ENCODE measurements around the gene CASTOR2. TPM values are rescaled to one million over a fixed set of nuclear protein-coding genes. Genes with fewer than 3 reads are reported as not detected.
"Not testable (repeated sequence)": the region's sequence is repeated elsewhere in the genome, so short reads cannot be mapped to it uniquely, and the experiment has no call there.

The CASTOR2 gene
- total RNA-seq, result 39.3 and 40.2 TPM in 2 replicates
- long read RNA-seq, result 0 reads

DNA sequence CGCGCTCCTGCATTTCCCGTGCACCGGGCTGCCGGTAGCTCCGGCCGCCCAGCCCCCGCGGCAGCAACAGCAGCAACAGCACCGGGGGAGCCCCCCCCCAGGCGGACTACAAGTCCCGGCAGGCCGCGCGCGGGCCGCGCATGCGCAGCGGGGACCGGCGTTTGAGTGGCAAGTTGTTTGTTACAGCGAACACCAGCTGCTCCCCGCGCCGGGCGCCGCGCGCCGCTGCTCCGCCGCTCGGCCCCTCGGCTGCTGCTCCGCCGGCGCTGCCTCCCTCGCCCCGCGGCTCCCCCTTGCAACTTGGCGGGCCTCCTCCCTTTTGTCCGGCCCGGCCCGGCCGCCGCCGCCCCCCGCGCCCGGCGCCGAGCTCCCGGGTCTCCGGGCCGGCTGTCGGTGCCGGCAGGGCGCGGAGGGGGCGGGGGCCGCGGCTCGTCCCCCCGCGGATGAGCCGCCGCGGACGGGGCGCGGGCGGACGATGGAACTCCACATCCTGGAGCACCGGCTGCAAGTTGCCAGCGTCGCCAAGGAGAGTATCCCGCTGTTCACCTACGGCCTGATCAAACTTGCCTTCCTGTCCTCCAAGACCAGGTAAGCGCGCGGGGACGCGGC is at the start of gene CASTOR2:
Gene CASTOR2 (plus strand): TSS at position 195 of the 609 bp plus-strand sequence. CDS start 281 bp downstream, at position 476.
- H3K4me1 Mint-ChIP-seq; H3K4me3 Mint-ChIP-seq; H3K36me3 Mint-ChIP-seq (ENCODE audit: low read depth); H3K27ac Mint-ChIP-seq (ENCODE audit: unreplicated experiment); H3K27me3 Mint-ChIP-seq (ENCODE audit: low read depth); H3K9me3 Mint-ChIP-seq: not testable (repeated sequence)
- peak; percentile 61 for DNase-seq (ENCODE audit: low read depth, low spot score)

DNA sequence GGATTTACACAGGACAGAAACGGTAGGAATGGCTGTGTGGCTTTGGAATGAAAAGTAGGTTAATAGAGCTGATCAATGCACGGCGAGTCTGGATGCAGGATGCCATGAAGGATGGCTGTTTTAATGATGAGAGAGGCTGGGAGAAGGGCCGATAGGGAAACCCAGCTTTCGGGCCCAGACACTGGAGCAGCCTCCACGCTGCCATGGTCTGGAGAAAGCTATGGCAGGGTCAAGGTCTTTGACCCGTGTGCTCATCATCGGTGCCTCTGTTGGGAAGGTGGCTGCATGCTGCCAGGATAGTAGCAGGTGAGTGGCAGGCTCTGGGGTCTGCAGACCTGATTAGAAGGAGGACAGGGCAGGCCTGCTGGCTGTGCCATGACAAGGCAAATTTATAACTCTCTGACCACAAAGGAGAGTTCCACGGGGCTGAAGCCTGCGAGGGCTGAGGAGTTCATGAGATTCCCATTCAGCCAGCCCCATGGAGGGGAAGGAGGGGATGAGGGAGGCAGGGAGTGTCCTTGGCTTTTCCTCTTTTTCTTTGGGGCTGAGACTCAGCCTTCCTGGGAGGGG is 42.1 kb upstream of the CASTOR2 start:
- H3K27me3 Mint-ChIP-seq (ENCODE audit: low read depth); H3K36me3 Mint-ChIP-seq (ENCODE audit: low read depth); H3K4me3 Mint-ChIP-seq; H3K27ac Mint-ChIP-seq (ENCODE audit: unreplicated experiment); H3K9me3 Mint-ChIP-seq; H3K4me1 Mint-ChIP-seq; DNase-seq (ENCODE audit: low read depth, low spot score): not testable (repeated sequence)

DNA sequence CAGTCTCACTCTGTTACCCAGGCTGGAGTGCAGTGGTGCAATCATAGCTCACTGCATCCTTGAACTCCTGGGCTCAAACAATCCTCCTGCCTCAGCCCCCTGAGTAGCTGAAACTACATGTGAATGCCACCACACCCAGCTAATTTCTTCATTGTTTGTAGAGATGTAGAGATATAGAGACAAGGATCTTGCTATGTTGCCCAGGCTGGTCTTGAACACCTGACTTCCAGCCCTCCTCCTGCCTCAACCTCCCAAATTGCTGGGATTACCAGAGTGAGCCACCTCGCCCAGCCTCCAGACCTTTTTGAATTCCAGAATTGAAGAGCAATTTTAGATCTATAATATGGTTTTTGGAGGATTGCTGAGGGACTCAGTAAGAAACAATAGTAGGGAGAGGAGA is 40.9 kb upstream of the CASTOR2 start:
- not testable (repeated sequence) for H3K27ac Mint-ChIP-seq (ENCODE audit: unreplicated experiment); H3K9me3 Mint-ChIP-seq; H3K27me3 Mint-ChIP-seq (ENCODE audit: low read depth); H3K36me3 Mint-ChIP-seq (ENCODE audit: low read depth); DNase-seq (ENCODE audit: low read depth, low spot score); H3K4me1 Mint-ChIP-seq; H3K4me3 Mint-ChIP-seq

DNA sequence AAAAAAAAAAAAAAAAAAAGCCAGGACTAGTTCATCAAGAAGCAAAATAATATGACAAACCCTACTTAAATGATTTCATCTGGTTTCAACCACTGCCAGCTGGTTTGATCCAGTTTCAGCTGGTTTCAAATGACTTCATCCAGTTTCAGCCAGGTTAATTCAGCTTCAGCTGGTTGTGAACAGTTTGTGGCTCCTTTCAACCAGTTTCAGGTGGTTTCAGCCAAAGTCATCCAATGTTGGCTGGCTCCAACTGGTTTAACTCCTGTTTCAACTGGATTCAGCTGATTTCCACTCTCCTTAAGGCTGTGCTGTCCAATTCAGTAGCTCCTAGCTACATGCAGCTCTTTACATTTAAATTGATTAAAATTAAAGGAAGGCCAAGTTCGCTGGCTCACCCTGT is 37.5 kb upstream of the CASTOR2 start:
- not testable (repeated sequence) for H3K27me3 Mint-ChIP-seq (ENCODE audit: low read depth); H3K9me3 Mint-ChIP-seq; H3K4me3 Mint-ChIP-seq; H3K27ac Mint-ChIP-seq (ENCODE audit: unreplicated experiment); H3K36me3 Mint-ChIP-seq (ENCODE audit: low read depth); DNase-seq (ENCODE audit: low read depth, low spot score); H3K4me1 Mint-ChIP-seq

DNA sequence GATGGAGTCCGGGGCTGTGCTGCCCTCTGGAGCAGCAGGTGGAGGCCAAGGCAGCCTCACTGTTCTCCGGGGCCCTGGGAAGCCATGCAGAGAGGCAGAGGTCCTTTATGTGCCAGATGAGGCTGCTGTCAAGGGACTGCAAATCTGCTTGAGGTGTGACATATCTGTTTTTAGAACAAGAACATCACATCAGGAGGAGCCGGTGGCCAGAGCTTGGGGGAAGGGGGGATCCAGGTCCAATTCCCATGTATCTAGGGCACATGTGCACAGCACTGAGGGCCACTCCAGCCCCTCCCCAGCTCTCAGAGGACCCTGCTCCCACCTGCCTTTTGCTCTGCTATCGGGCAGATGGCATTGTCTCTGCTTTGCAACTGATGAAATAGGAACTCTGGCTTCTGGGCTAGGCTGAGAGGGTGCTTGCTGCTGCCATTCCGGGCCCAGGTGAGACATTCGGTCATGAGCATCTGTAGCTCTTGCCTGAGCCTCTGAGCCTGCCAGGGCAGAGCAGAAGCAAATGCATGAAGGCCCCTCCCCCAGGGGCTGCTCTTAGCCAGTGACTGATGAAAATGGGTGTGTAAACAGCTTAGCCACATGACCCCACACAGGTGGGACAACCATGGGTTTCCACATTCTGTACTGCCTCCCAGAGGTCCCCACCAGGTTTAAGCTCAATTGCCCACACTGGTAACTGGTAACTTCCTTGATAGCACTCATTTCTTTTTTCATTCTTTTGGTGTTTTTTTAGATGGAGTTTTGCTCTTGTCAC is 32.8 kb upstream of the CASTOR2 start:
- H3K36me3 Mint-ChIP-seq (ENCODE audit: low read depth); H3K9me3 Mint-ChIP-seq; H3K4me1 Mint-ChIP-seq; H3K27ac Mint-ChIP-seq (ENCODE audit: unreplicated experiment); H3K27me3 Mint-ChIP-seq (ENCODE audit: low read depth); DNase-seq (ENCODE audit: low read depth, low spot score); H3K4me3 Mint-ChIP-seq: not testable (repeated sequence)

DNA sequence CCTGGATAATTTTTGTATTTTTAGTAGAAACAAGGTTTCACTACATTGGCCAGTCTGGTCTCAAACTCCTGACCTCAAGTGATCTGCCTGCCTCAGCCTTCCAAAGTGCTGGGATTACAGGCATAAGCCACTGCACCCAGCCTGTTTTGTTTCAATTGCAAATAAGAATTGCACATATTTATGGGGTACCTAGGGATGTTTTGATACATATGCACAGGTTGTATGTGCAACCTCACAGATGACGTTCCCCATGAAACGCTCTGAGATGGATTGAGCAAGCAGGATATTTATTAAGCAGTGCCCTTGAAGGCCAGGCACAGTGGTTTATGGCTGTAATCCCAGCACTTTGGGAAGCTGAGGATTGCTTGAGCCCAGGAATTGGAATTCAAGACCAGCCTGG is 25.1 kb upstream of the CASTOR2 start:
- not testable (repeated sequence) for H3K4me1 Mint-ChIP-seq; DNase-seq (ENCODE audit: low read depth, low spot score); H3K36me3 Mint-ChIP-seq (ENCODE audit: low read depth); H3K4me3 Mint-ChIP-seq; H3K27me3 Mint-ChIP-seq (ENCODE audit: low read depth); H3K27ac Mint-ChIP-seq (ENCODE audit: unreplicated experiment); H3K9me3 Mint-ChIP-seq

DNA sequence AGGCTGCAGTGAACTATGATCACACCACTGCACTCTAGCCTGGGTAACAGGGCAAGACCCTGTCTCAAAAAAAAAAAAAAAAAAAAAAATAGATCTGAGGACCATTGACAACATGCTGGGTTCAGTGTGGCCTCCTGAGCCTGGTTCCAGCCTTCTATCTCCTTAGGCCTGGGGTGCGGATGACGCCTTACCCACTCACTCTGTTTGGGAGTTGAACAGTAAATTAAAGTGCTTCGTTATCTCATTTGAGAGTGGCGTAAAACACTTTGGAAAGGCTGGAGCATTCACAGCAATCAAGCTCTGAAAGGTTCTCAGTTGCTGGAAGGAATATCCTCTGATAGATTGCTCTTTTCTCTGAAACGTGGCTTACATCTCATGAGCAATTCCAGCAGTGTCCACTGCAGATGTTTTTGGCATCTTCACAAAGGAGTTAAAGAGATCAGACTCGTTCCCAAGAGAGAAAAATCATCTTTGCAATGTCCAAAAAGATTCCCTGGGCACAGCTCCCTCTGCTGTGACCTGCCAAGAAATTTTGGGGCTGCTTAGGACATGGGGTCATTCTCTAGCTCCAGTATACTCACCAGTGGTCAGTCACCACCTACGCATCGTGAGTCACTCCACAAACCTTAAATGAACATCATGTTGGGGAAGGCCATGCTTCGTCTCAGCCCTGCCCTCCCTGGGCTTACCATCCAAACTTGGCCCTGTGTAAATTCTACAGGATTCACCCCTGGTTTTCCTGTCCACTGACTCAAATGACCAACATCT is 23.0 kb upstream of the CASTOR2 start:
- H3K9me3 Mint-ChIP-seq; DNase-seq (ENCODE audit: low read depth, low spot score); H3K4me3 Mint-ChIP-seq; H3K27me3 Mint-ChIP-seq (ENCODE audit: low read depth); H3K27ac Mint-ChIP-seq (ENCODE audit: unreplicated experiment); H3K36me3 Mint-ChIP-seq (ENCODE audit: low read depth); H3K4me1 Mint-ChIP-seq: not testable (repeated sequence)

DNA sequence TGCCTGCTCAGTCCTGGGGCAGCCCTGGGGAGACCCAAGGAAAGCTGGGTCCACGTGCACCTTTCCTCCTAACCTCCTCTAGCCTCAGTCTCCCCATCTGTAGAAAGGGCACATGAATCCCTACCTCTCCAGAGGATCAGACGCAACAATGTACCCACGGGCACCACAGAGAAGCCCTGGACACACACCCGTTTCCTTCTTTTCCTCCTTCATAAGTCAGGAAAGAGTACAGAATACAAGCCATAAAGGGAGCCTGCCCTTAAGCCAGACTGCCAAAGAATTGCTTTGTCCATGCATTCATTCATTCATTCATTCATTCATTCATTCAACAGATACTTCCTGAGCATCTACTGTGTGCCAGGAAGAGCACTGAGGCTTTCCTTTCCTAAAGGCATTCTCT is 20.6 kb upstream of the CASTOR2 start:
- not testable (repeated sequence) for H3K27me3 Mint-ChIP-seq (ENCODE audit: low read depth); H3K4me3 Mint-ChIP-seq; H3K36me3 Mint-ChIP-seq (ENCODE audit: low read depth); H3K4me1 Mint-ChIP-seq; H3K27ac Mint-ChIP-seq (ENCODE audit: unreplicated experiment); H3K9me3 Mint-ChIP-seq; DNase-seq (ENCODE audit: low read depth, low spot score)

DNA sequence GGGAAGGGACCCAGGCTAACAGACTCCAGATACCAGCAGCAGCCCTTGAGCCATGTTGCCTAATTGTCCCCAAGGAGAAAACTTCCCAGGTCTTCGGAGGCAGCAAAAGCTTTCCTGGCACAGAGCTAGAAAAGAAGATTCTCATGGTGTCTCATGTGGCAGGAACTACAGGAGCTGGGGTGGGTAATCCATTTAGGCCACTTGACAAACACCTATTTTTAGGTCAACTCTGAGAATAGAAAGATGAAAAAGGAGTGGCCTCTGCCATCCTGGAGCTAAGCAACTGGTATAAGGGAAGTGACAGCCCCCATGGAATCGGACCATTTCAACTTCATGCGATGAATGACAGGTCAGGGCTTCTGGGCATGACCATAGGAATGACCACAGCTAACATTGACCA is 16.8 kb upstream of the CASTOR2 start:
- H3K9me3 Mint-ChIP-seq; H3K4me1 Mint-ChIP-seq; H3K27ac Mint-ChIP-seq (ENCODE audit: unreplicated experiment); H3K4me3 Mint-ChIP-seq; DNase-seq (ENCODE audit: low read depth, low spot score); H3K36me3 Mint-ChIP-seq (ENCODE audit: low read depth); H3K27me3 Mint-ChIP-seq (ENCODE audit: low read depth): not testable (repeated sequence)

DNA sequence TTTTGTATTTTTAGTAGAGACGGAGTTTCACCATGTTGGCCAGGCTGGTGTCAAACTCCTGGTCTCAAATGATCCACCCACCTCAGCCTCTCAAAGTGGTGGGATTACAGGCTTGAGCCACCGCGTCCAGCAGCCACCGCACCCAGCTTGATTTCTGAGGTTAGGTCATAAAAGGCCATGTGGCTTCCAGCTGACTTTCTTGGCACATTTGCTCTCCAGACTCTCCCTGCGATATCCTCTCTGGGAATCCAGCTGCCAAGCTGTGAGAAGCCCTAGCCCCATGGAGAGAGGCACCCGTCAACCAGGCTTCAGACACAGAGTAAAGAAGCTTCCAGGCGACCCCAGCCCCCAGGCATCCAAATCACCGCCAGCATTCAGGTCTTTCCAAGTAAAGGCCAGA is 10.7 kb upstream of the CASTOR2 start:
- H3K4me1 Mint-ChIP-seq; H3K27ac Mint-ChIP-seq (ENCODE audit: unreplicated experiment); H3K4me3 Mint-ChIP-seq: not testable (repeated sequence)

DNA sequence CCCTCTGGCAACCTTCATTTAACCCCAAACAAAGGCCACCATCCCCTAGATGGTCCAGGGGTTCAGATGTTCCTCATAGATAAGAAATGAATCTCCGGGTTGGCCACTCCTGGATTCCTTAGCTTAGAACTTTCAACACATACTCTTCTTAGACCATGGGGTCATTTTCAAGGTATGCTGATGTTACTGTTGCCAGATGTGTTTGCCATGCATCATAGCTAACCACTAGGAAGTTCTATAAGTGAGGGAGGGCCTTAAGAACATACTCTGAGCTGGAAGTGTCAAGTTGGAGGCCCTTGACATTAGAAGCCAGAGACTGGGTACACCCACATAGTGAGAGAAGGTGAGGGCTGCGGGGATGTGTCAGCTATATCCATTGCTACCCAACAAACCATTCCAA is 6.2 kb upstream of the CASTOR2 start:
- DNase-seq (ENCODE audit: low read depth, low spot score); H3K36me3 Mint-ChIP-seq (ENCODE audit: low read depth); H3K9me3 Mint-ChIP-seq; H3K4me1 Mint-ChIP-seq; H3K27me3 Mint-ChIP-seq (ENCODE audit: low read depth); H3K4me3 Mint-ChIP-seq; H3K27ac Mint-ChIP-seq (ENCODE audit: unreplicated experiment): not testable (repeated sequence)

More for the DNA sequence above, 10.7 kb upstream of the CASTOR2 start:
- not testable (repeated sequence) for H3K27me3 Mint-ChIP-seq (ENCODE audit: low read depth); H3K9me3 Mint-ChIP-seq; H3K36me3 Mint-ChIP-seq (ENCODE audit: low read depth); DNase-seq (ENCODE audit: low read depth, low spot score)

DNA sequence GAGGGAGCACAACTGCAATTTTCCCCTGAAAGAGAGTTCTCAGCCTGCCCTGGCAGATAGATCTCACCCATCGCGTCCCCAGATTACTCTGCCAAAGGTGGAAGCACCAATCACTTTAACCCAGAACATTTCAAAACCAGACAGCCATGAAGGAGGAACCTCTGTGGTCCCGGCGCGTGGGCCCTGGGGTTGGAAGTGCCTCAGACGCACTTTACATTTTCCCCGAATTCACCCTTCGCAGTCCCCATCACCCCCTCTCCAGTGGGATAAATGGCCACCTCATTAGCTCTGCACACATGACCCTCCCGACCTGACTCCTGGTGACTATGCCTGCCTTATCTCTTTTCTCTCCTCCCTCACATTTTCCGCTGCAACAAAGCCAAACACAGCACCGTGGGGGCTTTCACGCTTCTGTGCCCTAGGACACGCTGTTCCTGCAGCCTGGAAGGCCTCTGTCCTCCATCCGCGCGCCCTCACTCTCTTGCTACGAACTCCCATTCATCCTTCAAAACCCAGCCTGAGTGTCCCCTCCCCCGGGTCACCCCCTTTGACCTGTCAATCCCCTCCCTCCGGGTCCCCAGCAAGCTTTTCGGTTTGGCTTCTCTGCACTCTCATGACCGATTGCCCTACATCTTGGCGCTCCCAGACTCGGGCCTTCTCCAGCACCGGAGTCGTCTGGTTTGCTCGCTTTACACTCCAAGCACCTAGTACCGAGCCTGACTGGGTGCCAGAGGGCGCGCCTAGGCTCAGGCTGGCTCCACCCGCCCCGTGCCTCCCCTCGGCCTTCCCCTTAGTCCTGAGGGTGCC is 598 bp upstream of the CASTOR2 start:
- H3K4me3 Mint-ChIP-seq; H3K4me1 Mint-ChIP-seq; H3K27ac Mint-ChIP-seq (ENCODE audit: unreplicated experiment); H3K27me3 Mint-ChIP-seq (ENCODE audit: low read depth); H3K36me3 Mint-ChIP-seq (ENCODE audit: low read depth); DNase-seq (ENCODE audit: low read depth, low spot score); H3K9me3 Mint-ChIP-seq: not testable (repeated sequence)

Data from neural crest cell (in vitro differentiated cells).